ENCODE measurements around the gene OSBP.

The OSBP gene

DNA sequence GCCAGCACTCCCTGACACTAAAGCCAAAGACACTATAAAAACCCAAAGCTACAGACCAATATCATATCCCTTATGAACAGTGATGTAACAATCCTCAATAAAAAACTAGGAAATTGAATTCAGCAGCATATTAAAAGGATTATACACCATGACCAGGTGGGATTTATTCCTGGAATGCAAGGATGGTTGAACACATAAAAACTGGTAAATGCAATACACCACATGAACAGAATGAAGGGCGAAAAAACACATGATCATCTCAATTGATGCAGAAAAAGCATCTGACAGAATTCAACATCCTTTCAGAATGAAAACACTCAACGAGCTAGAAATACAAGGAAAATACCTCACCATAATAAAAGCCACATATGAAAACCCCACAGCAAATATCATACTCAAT is 31.3 kb downstream of the OSBP start:
- TF ChIP-seq CTCF (IDR thresholded peaks at IDR 0.05; ENCODE audit: extremely low read depth, insufficient read depth, missing control alignments) = no peak
- in situ Hi-C loops (cut with MboI; ENCODE audit: low pct_unique_long_range_greater_than_20kb, low sequenced_read_pairs, unreplicated experiment) = no loop called here

DNA sequence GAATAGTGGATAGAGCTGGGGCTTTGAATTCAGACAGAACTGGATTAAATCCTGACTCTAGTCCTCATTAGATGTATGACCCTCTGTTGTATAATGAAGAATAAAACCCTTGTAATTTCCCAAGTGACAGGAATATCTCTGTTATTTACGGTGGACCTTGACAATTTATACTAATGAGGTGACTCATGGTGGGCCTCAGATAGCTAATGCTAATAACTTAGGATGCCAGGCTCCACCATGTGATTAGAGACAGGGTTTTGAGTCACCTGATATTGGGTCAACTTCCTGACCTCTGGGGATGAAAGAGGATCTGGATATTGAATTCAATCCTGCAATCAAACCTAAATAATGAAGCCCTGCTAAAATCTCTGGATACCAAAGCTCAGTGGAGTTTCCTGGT is 33.6 kb downstream of the OSBP start:
- TF ChIP-seq CTCF (IDR thresholded peaks at IDR 0.05; ENCODE audit: extremely low read depth, insufficient read depth, missing control alignments) = no peak
- no peak for DNase-seq (ENCODE audit: low spot score)
- in situ Hi-C loops (cut with MboI; ENCODE audit: low pct_unique_long_range_greater_than_20kb, low sequenced_read_pairs, unreplicated experiment) = no loop called here

More for the DNA sequence above, 31.3 kb downstream of the OSBP start:
- no peak for DNase-seq (ENCODE audit: low spot score)

DNA sequence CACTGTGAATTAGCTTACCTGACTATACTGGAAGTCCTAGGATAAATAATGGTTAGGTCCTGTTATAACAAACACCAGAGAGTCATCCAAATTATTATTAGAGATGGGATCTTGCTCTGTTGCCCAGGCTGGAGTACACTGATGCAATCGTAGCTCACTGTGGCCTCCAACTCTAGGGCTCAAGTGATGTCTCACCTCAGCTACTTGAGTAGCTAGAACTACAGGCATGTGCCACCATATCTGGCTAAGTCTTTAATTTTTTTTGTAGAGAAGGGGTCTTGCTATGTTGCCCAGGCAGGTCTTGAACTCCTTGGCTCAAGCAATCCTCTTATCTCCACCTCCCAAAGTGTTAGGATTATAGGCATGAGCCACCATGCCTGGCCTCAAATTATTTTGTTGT is 37.2 kb downstream of the OSBP start:
- in situ Hi-C loops (cut with MboI; ENCODE audit: low pct_unique_long_range_greater_than_20kb, low sequenced_read_pairs, unreplicated experiment) = no loop called here
- DNase-seq (ENCODE audit: low spot score) = no peak
- TF ChIP-seq CTCF (IDR thresholded peaks at IDR 0.05; ENCODE audit: extremely low read depth, insufficient read depth, missing control alignments) = no peak

GRCh38 chr11:59575505-59575904 is 40.1 kb downstream of the OSBP start:
- in situ Hi-C loops (cut with MboI; ENCODE audit: low pct_unique_long_range_greater_than_20kb, low sequenced_read_pairs, unreplicated experiment) = no loop called here
- no peak for TF ChIP-seq CTCF (IDR thresholded peaks at IDR 0.05; ENCODE audit: extremely low read depth, insufficient read depth, missing control alignments)
- no peak for DNase-seq (ENCODE audit: low spot score)

- in situ Hi-C loops (cut with MboI; ENCODE audit: low pct_unique_long_range_greater_than_20kb, low sequenced_read_pairs, unreplicated experiment) = no loop called here
- DNase-seq (ENCODE audit: low spot score) = no peak
- no peak for TF ChIP-seq CTCF (IDR thresholded peaks at IDR 0.05; ENCODE audit: extremely low read depth, insufficient read depth, missing control alignments)
Measured at GRCh38 chr11:59574932-59575502, 40.6 kb downstream of the OSBP start.

DNA sequence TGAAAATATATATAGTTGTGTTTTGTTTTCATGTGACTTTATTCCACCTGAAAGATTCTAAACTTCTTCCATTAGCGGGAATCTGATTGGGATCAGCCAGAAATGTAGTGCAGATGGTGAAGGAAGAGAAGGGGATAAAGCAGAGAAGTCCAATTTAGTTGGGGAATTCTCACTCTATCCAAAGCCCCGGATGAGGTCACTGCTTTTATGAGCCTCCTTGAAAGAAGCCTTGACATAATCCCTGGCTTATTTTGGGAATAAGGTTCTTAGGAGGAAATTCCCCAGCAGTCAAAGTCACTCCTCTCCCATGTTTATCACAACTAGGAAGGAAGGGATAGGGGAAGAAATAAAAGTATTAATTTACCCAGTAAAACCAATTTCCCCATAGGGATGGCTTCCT is 41.1 kb downstream of the OSBP start:
- in situ Hi-C loops (cut with MboI; ENCODE audit: low pct_unique_long_range_greater_than_20kb, low sequenced_read_pairs, unreplicated experiment) = no loop called here
- no peak for DNase-seq (ENCODE audit: low spot score)
- TF ChIP-seq CTCF (IDR thresholded peaks at IDR 0.05; ENCODE audit: extremely low read depth, insufficient read depth, missing control alignments) = no peak

GRCh38 chr11:59573216-59573615 is 42.4 kb downstream of the OSBP start:
- TF ChIP-seq CTCF (IDR thresholded peaks at IDR 0.05; ENCODE audit: extremely low read depth, insufficient read depth, missing control alignments) = no peak
- in situ Hi-C loops (cut with MboI; ENCODE audit: low pct_unique_long_range_greater_than_20kb, low sequenced_read_pairs, unreplicated experiment) = no loop called here

More at GRCh38 chr11:59573216-59573615, 42.4 kb downstream of the OSBP start:
- DNase-seq (ENCODE audit: low spot score) = no peak
